Activated T-cell treated with anti-CD3 and anti-CD28 coated beads, Interleukin-2, amount 50 U/mL, for 72 hours (primary cell): ENCODE measurements around the gene NPL. TPM values are rescaled to one million over a fixed set of nuclear protein-coding genes. Genes with fewer than 3 reads are reported as not detected.

Experiments
- ATAC-seq, 2 donors: fragments of 150-1000 bp; cut with Tn5 transposase; replicated peaks in 1 of 2; 2 replicates each; pipeline ENCODE4 v1.10.0; 2021; ENCODE audit warnings: moderate library complexity in 2 of 2, mild to moderate bottlenecking in 1 of 2
- DNase-seq, 2 donors: peaks; one replicate each; pipeline ENCODE4 v3.0.0; 2021 to 2022; ENCODE audit warnings: mixed read lengths in 1 of 2
- H3K27ac Mint-ChIP-seq: one replicate; pipeline ENCODE4 v1.8.0; 2022; ENCODE audit warnings: mild to moderate bottlenecking, moderate library complexity, mixed read lengths
- H3K27me3 Mint-ChIP-seq: one replicate; pipeline ENCODE4 v1.8.0; 2022; ENCODE audit warnings: low read depth, mixed read lengths
- H3K36me3 Mint-ChIP-seq, 2 donors: one replicate each; pipeline ENCODE4 v1.8.0; 2022; ENCODE audit warnings: mixed read lengths in 2 of 2, mild to moderate bottlenecking in 1 of 2; ENCODE audit not compliant: insufficient read depth in 2 of 2
- H3K4me1 Mint-ChIP-seq: one replicate; pipeline ENCODE4 v1.8.0; 2022; ENCODE audit warnings: low read depth, mixed read lengths
- H3K4me3 Mint-ChIP-seq, 2 donors: one replicate each; pipeline ENCODE4 v1.8.0; 2022; ENCODE audit warnings: mild to moderate bottlenecking in 2 of 2, mixed read lengths in 2 of 2, moderate library complexity in 2 of 2
- H3K9me3 Mint-ChIP-seq, 2 donors: one replicate each; pipeline ENCODE4 v1.8.0; 2022; ENCODE audit warnings: mixed read lengths in 2 of 2
- total RNA-seq, 2 donors: library from RNA; stranded (reverse); gene quantifications; one replicate each; pipeline ENCODE4 v1.2.3, GENCODE V29; 2022

NPL gene
- total RNA-seq, 2 donors from 2014 or later: 4.4 to 7.5 TPM

GRCh38 chr1:182765391-182765790 is 24.2 kb upstream of the NPL start:
- ATAC-seq (no peak), DNase-seq (no peak)
- H3K9me3 Mint-ChIP-seq: peaks cover 3 to 4% of the 10 kb centered on the region in 2 donors
- H3K27me3 Mint-ChIP-seq: peaks cover 34% of the 10 kb centered on the region
- H3K4me1 Mint-ChIP-seq: no peaks in the 10 kb centered on the region
- H3K36me3 Mint-ChIP-seq: peaks cover 4 to 8% of the 10 kb centered on the region in 2 donors
- no peak overlapping the region for H3K27ac Mint-ChIP-seq
- no peak overlapping the region for H3K4me3 Mint-ChIP-seq

- Mint-ChIP-seq H3K9me3 (peaks cover 3 to 4% of the 10 kb centered on the region in 2 donors), H3K27me3 (peaks cover 36% of the 10 kb centered on the region), H3K27ac (no peak overlapping the region), H3K4me1 (no peaks in the 10 kb centered on the region), H3K4me3 (no peak overlapping the region), H3K36me3 (peaks cover 4 to 5% of the 10 kb centered on the region in 2 donors)
- no peak for ATAC-seq
- DNase-seq: no peak
These were observed 23.5 kb upstream of the NPL start for GRCh38 chr1:182766050-182766449.

- H3K4me3 Mint-ChIP-seq: no peak overlapping the region
- H3K36me3 Mint-ChIP-seq: no peaks in the 10 kb centered on the region
- DNase-seq: no peak
- H3K27me3 Mint-ChIP-seq: peaks cover 46% of the 10 kb centered on the region
- peak in 1 of 2 donors; percentile 39 for ATAC-seq
- no peak overlapping the region for H3K27ac Mint-ChIP-seq
- H3K4me1 Mint-ChIP-seq: no peaks in the 10 kb centered on the region
- no peaks in the 10 kb centered on the region for H3K9me3 Mint-ChIP-seq
These were observed 22.5 kb upstream of the NPL start for GRCh38 chr1:182766881-182767645.

GRCh38 chr1:182768963-182769362 is 20.6 kb upstream of the NPL start:
- Mint-ChIP-seq H3K9me3 (no peaks in the 10 kb centered on the region), H3K4me1 (no peaks in the 10 kb centered on the region), H3K27ac (no peak overlapping the region), H3K27me3 (peaks cover 39% of the 10 kb centered on the region), H3K4me3 (no peak overlapping the region), H3K36me3 (no peaks in the 10 kb centered on the region)
- ATAC-seq (no peak), DNase-seq (no peak)

GRCh38 chr1:182770232-182770631 is 19.3 kb upstream of the NPL start:
- Mint-ChIP-seq H3K27me3 (peaks cover 42% of the 10 kb centered on the region), H3K27ac (no peak overlapping the region), H3K4me3 (no peak overlapping the region), H3K4me1 (no peaks in the 10 kb centered on the region), H3K36me3 (no peaks in the 10 kb centered on the region), H3K9me3 (no peaks in the 10 kb centered on the region)
- DNase-seq: no peak
- no peak for ATAC-seq

GRCh38 chr1:182771187-182771984 is 18.2 kb upstream of the NPL start:
- ATAC-seq (no peak), DNase-seq (no peak)
- Mint-ChIP-seq H3K36me3 (no peaks in the 10 kb centered on the region), H3K9me3 (no peaks in the 10 kb centered on the region), H3K27me3 (peaks cover 36% of the 10 kb centered on the region), H3K4me3 (no peak overlapping the region), H3K27ac (no peak overlapping the region), H3K4me1 (no peaks in the 10 kb centered on the region)

- H3K4me1 Mint-ChIP-seq: peaks cover 7% of the 10 kb centered on the region
- ATAC-seq (no peak), DNase-seq (no peak)
- no peak overlapping the region for H3K27ac Mint-ChIP-seq
- H3K9me3 Mint-ChIP-seq: no peaks in the 10 kb centered on the region
- H3K27me3 Mint-ChIP-seq: peaks cover 17% of the 10 kb centered on the region
- no peak overlapping the region for H3K4me3 Mint-ChIP-seq
- H3K36me3 Mint-ChIP-seq: no peaks in the 10 kb centered on the region
These were observed 12.2 kb upstream of the NPL start for GRCh38 chr1:182777386-182777785.

GRCh38 chr1:182778862-182779261 is 10.7 kb upstream of the NPL start:
- Mint-ChIP-seq H3K27ac (no peak overlapping the region), H3K27me3 (peaks cover 15% of the 10 kb centered on the region), H3K4me3 (no peak overlapping the region), H3K9me3 (no peaks in the 10 kb centered on the region), H3K4me1 (peaks cover 10% of the 10 kb centered on the region), H3K36me3 (no peaks in the 10 kb centered on the region)
- DNase-seq (no peak), ATAC-seq (no peak)

- Mint-ChIP-seq H3K27ac (no peak overlapping the region), H3K36me3 (no peaks in the 10 kb centered on the region), H3K9me3 (no peaks in the 10 kb centered on the region), H3K4me1 (peaks cover 10% of the 10 kb centered on the region), H3K27me3 (peaks cover 8% of the 10 kb centered on the region), H3K4me3 (no peak overlapping the region)
- ATAC-seq (no peak), DNase-seq (no peak)
These were observed 10.0 kb upstream of the NPL start for GRCh38 chr1:182779530-182779929.

- no peak overlapping the region for H3K27ac Mint-ChIP-seq
- peaks cover 10% of the 10 kb centered on the region for H3K4me1 Mint-ChIP-seq
- peaks cover 6% of the 10 kb centered on the region for H3K27me3 Mint-ChIP-seq
- DNase-seq (peak; percentile 75 to 78), ATAC-seq (peak; percentile 80 to 83)
- no peaks in the 10 kb centered on the region for H3K9me3 Mint-ChIP-seq
- no peak overlapping the region for H3K4me3 Mint-ChIP-seq
- H3K36me3 Mint-ChIP-seq: no peaks in the 10 kb centered on the region
These were observed 7.6 kb upstream of the NPL start for GRCh38 chr1:182781841-182782586.

GRCh38 chr1:182782587-182782913 is 7.0 kb upstream of the NPL start:
- DNase-seq: no peak
- Mint-ChIP-seq H3K27me3 (peaks cover 6% of the 10 kb centered on the region), H3K36me3 (no peaks in the 10 kb centered on the region), H3K9me3 (no peaks in the 10 kb centered on the region), H3K4me3 (no peak overlapping the region), H3K27ac (no peak overlapping the region), H3K4me1 (peaks cover 10% of the 10 kb centered on the region)
- peak in 1 of 2 donors; percentile 2 for ATAC-seq

- Mint-ChIP-seq H3K27me3 (peaks cover 11% of the 10 kb centered on the region), H3K4me1 (peaks cover 10% of the 10 kb centered on the region), H3K27ac (no peak overlapping the region), H3K36me3 (no peaks in the 10 kb centered on the region), H3K4me3 (no peak overlapping the region), H3K9me3 (no peaks in the 10 kb centered on the region)
- no peak for ATAC-seq
- DNase-seq: no peak
These were observed 6.5 kb upstream of the NPL start for GRCh38 chr1:182783068-182783467.

- H3K27me3 Mint-ChIP-seq: peaks cover 20% of the 10 kb centered on the region
- H3K27ac Mint-ChIP-seq: no peak overlapping the region
- H3K4me1 Mint-ChIP-seq: peaks cover 16% of the 10 kb centered on the region
- H3K36me3 Mint-ChIP-seq: no peaks in the 10 kb centered on the region
- H3K4me3 Mint-ChIP-seq: no peak overlapping the region
- no peaks in the 10 kb centered on the region for H3K9me3 Mint-ChIP-seq
- DNase-seq (peak in 1 of 2 donors; percentile 17), ATAC-seq (no peak)
These were observed 4.9 kb upstream of the NPL start for GRCh38 chr1:182784556-182785171.
